ENCODE results near the gene BTNL3.

- TF ChIP-seq CTCF (IDR thresholded peaks at IDR 0.05; ENCODE audit: low read depth, low read length, poor library complexity, severe bottlenecking) (no peak), EZH2phosphoT487 (IDR thresholded peaks at IDR 0.05; ENCODE audit: borderline replicate concordance, low read length) (no peak)
Measured at GRCh38 chr5:181027452-181028031, 38.9 kb downstream of the BTNL3 start.

Data from DOHH2 (cell line).